ENCODE data around the gene ZCWPW1.
A peak's percentile ranks its signal among the peaks of the same experiment; 100 is the strongest.
"Not testable (repeated sequence)": the region's sequence is repeated elsewhere in the genome, so short reads cannot be mapped to it uniquely, and the experiment has no call there.

The ZCWPW1 gene

DNA sequence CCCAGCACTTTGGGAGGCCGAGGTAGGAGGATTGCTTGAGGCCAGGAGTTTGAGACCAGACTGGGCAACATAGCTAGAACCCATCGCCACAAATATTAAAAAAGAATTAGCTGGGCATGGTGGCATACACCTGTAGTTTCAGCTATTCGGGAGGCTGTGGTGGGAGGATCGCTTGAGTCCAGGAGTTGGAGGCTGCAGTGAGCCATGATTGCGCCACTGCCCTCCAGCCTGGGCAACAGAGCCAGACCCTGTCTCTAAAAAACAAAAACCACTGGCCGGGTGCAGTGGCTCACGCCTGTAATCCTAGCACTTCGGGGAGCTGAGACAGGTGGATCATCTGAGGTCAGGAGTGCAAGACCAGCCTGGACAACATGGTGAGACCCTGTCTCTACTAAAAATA is 25.4 kb upstream of the ZCWPW1 start:
- not testable (repeated sequence) for DNase-seq

GRCh38 chr7:100452513-100452912 is 24.0 kb upstream of the ZCWPW1 start:
- no peak for DNase-seq

DNA sequence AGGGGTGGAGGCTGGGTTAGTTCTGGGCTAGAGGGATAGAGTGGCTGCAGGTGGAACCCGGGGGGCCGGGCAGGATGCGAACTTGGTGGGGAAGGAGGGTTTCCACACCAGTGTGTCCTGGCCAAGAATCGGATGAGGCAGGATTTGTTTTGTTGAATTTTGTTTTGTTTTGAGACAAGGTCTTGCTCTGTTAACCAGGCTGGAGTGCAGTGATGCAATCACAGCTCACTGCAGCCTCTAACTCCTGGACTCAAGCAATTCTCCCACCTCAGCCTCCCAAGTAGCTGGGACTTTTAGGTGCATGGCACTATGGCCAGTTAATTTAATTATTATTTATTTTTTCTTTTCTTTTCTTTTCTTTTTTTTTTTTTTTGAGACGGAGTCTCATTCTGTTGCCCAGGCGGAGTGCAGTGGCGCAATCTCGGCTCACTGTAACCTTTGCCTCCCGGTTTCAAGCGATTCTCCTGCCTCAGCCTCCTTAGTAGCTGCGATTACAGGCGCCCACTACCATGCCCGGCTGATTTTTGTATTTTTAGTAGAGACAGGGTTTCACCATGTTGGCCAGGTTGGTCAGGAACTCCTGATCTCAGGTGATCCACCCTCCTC is 20.8 kb upstream of the ZCWPW1 start:
- no peak for DNase-seq

GRCh38 chr7:100447363-100447762 is 18.9 kb upstream of the ZCWPW1 start:
- DNase-seq, result not testable (repeated sequence)

- DNase-seq, result no peak
Observed at GRCh38 chr7:100446040-100446439, 17.5 kb upstream of the ZCWPW1 start.

GRCh38 chr7:100444311-100445278 is 16.1 kb upstream of the ZCWPW1 start:
- peak; percentile 27 for DNase-seq

- no peak for DNase-seq
Observed at GRCh38 chr7:100443096-100443840, 14.8 kb upstream of the ZCWPW1 start.

GRCh38 chr7:100441641-100442535 is 13.4 kb upstream of the ZCWPW1 start:
- DNase-seq, result no peak

DNA sequence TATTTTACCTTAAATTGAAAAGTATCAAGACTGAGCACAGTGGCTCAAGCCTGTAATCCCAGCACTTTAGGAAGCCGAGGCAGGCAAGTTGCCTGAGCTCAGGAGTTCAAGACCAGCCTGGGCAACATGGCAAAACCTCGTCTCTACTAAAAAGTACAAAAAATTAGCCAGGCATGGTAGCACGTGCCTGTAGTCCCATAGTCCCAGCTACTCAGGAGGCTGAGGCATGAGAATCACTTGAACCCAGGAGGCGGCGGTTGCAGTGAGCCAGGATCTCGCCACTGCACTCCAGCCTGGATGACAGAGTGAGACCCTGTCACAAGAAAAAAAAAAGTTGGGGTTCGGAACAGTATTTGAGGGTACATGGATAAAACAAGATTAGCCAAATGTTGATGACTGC is 10.7 kb upstream of the ZCWPW1 start:
- DNase-seq, result not testable (repeated sequence)

GRCh38 chr7:100438731-100439130 is 10.2 kb upstream of the ZCWPW1 start:
- DNase-seq, result not testable (repeated sequence)

DNA sequence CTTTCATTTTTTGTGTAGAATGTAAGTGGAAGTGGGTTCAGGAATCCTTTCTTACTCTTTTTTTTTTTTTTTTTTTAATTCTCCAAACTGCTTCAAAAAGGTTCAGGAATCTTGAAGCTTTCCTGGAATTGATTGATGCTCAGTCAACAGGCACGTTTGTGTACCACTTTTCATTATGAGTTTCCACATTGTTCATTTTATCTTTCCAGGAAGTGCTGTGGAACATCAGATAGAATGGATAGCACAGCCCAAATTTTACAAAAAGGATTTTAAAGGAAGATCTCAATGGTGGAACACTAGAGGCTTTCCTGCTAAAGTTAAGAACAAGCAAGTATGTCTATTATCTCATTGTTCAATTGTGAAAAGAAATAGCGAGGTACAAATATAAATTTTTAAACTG is 9.7 kb upstream of the ZCWPW1 start:
- DNase-seq, result no peak

DNA sequence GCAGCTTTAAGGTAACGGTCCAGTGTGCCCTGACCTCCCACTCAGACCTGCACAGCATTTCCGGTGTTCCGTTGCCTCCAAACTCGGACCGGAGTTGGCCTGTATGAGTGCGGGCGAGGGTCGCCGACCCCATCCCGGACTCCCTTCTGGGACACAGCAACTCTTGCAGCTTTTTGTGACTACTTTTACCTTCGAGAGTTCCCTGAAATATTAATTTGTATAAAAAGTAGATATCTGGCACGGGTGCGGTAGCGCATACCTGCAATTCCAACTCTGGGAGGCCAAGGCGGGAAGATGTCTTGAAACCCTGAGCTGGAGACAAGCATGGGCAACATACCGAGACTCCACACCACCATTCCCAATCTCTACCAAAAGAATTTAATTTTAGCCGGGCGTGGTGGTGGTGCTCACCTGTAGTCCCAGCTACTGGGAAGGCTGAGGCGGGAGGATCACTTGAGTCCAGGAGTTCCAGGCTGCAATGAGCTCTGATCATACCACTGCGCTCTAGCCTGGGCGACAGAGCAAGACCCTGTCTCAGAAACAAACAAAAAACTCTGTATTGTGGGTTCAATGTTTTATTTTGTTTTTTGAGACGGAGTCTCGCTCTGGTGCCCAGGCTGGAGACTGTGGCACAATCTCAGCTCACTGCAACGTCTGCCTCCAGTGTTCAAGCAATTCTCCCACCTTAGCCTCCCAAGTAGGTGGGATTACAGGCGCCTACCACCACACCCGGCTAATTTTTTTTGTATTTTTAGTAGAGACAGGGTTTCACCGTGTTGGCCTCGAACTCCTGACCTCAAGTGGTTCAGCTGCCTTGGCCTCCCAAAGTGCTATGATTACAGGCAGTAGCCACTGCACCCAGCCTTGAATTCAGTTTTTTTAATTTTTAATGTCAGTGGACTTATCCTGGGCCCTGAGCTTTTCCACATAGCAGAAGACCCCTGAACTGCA is 8.9 kb upstream of the ZCWPW1 start:
- DNase-seq, result no peak

DNA sequence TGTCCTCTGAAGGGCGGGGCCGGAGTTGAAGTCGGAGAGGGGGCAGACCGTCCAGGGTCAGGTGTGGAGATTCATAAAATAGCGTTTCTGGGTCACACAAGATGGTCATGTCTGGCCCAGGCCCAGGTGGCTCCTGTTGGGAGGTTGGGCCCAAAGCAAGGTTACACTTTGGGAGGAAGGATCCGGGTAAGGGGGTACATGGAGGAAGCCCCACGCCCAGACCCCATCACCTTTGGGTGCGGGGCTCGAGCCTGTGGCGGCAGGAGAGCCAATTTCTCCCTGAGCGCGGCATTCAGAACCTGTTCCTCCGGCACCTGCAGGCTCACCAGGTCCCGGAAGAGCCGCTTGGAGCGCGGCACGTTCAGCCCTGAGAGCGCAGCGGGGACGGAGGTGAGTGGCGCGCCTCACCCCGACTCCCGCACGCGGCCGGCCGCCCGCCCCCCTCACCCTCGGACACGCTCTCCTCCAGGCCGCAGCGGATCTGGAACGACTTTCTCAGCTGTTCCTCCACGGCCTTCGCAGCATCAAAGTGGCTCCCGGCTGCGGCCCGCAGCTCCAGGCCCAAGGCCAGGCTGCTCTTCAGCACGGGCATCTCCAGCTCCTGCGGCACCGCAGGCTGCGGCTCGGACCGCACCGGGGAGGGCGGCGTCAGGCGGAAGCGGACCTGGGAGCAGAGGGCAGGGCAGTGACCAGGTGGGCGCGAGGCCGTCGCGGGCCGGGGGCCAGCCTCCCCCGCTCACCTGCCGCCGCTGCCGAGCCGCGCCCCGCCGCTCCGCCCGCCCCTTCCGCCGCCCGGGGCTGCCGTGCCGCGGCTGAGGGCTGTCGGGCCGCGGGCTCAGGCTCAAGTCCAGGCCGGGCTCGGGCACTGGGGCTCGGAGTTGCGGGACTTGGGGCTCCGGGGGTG is 7.2 kb upstream of the ZCWPW1 start:
- no peak for DNase-seq

GRCh38 chr7:100434297-100435144 is 6.0 kb upstream of the ZCWPW1 start:
- no peak for DNase-seq

DNA sequence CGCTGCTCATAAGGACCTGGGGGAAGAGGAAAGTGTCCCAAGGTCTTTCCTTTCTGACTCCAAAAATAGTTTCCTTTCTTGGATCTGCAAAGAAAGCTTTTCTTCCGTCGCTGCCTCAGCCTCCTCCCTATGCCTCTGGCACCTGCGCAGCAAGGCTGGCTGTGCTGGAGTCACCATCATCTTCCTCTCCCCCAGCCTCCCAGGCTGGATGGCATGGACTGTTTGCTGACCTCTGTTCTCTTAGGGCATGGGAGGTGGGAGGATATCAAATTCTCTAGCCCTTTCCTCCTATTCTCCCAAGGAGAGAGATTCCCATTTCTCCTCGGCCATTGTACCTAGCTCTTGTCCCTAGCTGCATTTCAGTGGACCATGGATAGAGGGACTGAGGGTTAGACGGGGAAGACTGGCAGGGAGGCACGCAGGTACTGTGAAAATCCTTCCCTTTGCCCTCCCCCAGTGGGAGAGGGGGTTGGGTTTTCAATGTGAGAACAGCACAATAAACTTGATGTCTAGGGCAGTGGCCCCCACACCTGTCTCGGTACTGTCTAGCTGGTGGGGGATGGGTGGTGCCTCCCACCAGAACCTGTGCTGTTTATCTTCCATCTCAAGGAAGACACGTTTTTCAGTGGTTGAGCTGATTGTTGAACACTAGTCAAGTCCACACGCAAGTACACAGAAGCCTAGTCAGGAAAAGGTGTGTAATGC is 5.2 kb upstream of the ZCWPW1 start:
- no peak for DNase-seq

GRCh38 chr7:100433276-100433591 is 4.7 kb upstream of the ZCWPW1 start:
- DNase-seq, result no peak

DNA sequence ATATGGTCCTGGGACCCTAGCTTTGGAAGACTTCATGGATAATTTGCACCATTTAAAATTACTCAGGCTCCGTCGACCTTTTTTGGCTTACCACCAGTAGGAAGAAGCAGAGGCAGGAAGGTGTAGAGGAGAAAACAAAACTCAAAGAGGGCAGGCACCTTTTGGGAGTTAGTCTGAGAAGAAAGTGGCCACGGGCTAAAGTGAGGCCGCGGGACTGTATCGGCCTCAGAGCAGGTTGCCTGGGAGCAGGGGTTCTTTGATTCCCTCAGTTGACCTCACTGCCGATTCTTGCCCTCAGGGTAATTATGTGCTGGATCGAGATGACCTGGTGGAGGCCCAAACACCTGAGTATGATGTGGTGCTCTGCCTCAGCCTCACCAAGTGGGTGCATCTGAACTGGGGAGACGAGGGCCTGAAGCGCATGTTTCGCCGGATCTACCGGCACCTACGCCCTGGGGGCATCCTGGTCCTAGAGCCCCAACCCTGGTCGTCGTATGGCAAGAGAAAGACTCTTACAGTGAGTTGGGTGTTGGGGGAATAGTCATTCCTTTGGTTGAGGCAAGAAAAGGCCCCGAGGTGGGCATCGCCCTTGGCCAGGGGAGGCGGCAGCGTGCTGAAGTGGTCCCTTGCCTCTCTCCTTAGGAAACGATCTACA is 4.2 kb upstream of the ZCWPW1 start:
- no peak for DNase-seq

DNA sequence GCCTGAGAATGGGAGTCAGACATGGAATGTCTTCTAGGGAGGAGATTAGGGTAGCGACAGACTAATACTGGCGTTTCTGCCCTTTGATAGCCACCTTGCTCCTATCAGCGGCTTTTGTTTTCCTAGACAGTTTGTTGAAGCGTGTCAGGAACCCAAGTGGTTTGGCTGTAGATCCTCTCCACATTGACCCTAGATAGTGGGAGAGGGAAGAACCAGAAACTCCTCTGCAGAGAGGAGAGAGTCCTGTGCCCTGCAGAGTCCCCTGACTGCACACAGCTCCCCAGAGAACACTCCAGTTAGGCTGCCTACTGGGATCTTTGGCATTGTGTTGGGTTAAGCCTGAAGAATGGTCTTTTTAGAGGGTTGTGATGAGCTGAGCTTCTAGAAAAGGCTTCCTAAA is 3.5 kb upstream of the ZCWPW1 start:
- no peak for DNase-seq

Measured in NCI-H226 (cell line).